HG02870 (cell line): Measurements from ENCODE around the gene TEX35.
"Not testable (repeated sequence)": the region's sequence is repeated elsewhere in the genome, so short reads cannot be mapped to it uniquely, and the experiment has no call there.

Source experiments
- ATAC-seq: cut with Tn5 transposase; IDR thresholded peaks from one replicate; pipeline ENCODE4 v1.9.1; 2021; ENCODE audit warnings: mild to moderate bottlenecking, moderate library complexity; ENCODE audit not compliant: unreplicated experiment

Gene TEX35

GRCh38 chr1:178539291-178539690 lies 26.4 kb downstream of the TEX35 start:
- no peak for ATAC-seq

- no peak for ATAC-seq
These were observed 27.3 kb downstream of the TEX35 start for GRCh38 chr1:178540204-178540603.

- no peak for ATAC-seq
These were observed 27.7 kb downstream of the TEX35 start for GRCh38 chr1:178540646-178541045.

- no peak for ATAC-seq
These were observed 28.5 kb downstream of the TEX35 start for GRCh38 chr1:178541379-178541778.

GRCh38 chr1:178541829-178542553 lies 29.1 kb downstream of the TEX35 start:
- peak; percentile 38 for ATAC-seq

GRCh38 chr1:178542554-178543289 lies 29.8 kb downstream of the TEX35 start:
- peak; percentile 78 for ATAC-seq

GRCh38 chr1:178543290-178543607 lies 30.3 kb downstream of the TEX35 start:
- peak; percentile 26 for ATAC-seq

GRCh38 chr1:178544531-178544930 lies 31.6 kb downstream of the TEX35 start:
- no peak for ATAC-seq

- no peak for ATAC-seq
These were observed 35.2 kb downstream of the TEX35 start for GRCh38 chr1:178548108-178548507.

GRCh38 chr1:178551307-178551706 lies 38.4 kb downstream of the TEX35 start:
- ATAC-seq, result no peak

GRCh38 chr1:178551940-178552339 lies 39.0 kb downstream of the TEX35 start:
- no peak for ATAC-seq

GRCh38 chr1:178552856-178553255 lies 39.9 kb downstream of the TEX35 start:
- ATAC-seq, result no peak

GRCh38 chr1:178554351-178554750 lies 41.4 kb downstream of the TEX35 start:
- not testable (repeated sequence) for ATAC-seq

- not testable (repeated sequence) for ATAC-seq
These were observed 42.7 kb downstream of the TEX35 start for GRCh38 chr1:178555613-178556012.

- ATAC-seq, result not testable (repeated sequence)
These were observed 45.9 kb downstream of the TEX35 start for GRCh38 chr1:178558816-178559215.

- no peak for ATAC-seq
These were observed 48.0 kb downstream of the TEX35 start for GRCh38 chr1:178560871-178561376.

- no peak for ATAC-seq
These were observed 50.4 kb downstream of the TEX35 start for GRCh38 chr1:178563099-178563820.

- ATAC-seq, result no peak
These were observed 51.3 kb downstream of the TEX35 start for GRCh38 chr1:178564086-178564782.

- no peak for ATAC-seq
These were observed 51.9 kb downstream of the TEX35 start for GRCh38 chr1:178564783-178565180.

GRCh38 chr1:178565586-178565985 lies 52.7 kb downstream of the TEX35 start:
- no peak for ATAC-seq

GRCh38 chr1:178566187-178566586 lies 53.3 kb downstream of the TEX35 start:
- ATAC-seq, result peak; percentile 97
